HG03135 (cell line): ENCODE data around the gene FRY.

Experiments
- ATAC-seq: cut with Tn5 transposase; IDR thresholded peaks from one replicate; pipeline ENCODE4 v1.9.1; 2021; ENCODE audit warnings: mild to moderate bottlenecking, moderate library complexity; ENCODE audit not compliant: unreplicated experiment

The FRY gene

GRCh38 chr13:32164622-32165268 lies 133.2 kb downstream of the FRY start:
- no peak for ATAC-seq

GRCh38 chr13:32165796-32166195 lies 134.2 kb downstream of the FRY start:
- ATAC-seq = no peak

DNA sequence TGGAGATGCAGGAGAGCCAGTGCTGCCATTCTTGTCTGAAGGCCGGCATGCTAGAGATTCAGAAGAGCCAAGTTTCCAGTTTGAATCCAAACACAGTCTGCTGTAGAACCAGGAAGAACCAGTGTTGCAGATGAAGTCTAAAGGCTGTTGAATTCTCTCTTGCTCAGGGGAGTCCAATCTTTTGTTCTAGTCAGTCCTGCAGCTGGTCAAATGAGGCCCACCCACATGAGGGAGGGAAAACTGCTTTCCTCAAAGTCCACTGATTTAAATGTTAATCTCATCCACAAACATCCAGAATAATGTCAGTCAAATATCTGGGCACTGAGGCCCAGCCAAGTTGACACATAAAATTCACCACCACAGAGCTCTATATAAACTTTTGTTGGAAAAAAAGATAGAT lies 136.6 kb downstream of the FRY start:
- ATAC-seq = no peak

DNA sequence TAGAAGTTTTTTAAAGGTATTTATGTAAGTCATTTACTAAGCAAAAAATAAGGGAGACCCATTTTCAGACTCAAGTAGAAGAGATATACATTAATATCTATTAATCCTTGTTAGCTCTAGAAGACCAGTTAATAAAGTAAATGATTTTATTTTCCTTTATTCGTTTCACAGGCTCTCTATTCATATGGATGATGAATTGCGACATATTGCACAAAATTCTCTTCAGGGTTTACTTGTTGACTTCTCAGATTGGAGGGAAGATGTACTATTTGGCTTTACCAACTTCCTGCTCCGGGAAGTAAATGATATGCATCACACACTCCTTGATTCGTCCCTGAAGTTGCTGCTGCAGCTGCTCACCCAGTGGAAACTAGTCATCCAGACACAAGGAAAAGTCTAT lies 139.3 kb downstream of the FRY start:
- ATAC-seq = no peak

- no peak for ATAC-seq
Measured at GRCh38 chr13:32173881-32174280, 142.3 kb downstream of the FRY start.

GRCh38 chr13:32174366-32174765 lies 142.8 kb downstream of the FRY start:
- no peak for ATAC-seq

GRCh38 chr13:32175307-32175706 lies 143.7 kb downstream of the FRY start:
- no peak for ATAC-seq

DNA sequence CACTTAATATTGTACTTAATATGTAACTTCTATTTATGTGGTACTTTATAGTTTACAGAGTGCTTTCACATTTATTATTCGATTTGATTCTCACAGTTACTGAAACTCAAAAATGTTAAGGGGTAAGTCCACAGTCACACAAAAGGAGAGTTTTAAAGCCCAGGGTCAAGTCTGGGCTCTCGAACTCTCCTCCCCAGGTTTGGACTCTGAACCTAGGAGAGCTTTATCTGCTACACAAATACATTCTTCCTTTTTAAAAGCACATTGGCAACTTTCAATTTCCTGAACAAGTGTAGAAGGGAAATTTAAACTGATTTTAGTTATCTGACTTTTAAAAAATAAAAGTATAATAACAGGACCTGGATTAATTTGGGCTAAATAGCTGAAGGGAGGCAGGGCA lies 144.4 kb downstream of the FRY start:
- no peak for ATAC-seq

DNA sequence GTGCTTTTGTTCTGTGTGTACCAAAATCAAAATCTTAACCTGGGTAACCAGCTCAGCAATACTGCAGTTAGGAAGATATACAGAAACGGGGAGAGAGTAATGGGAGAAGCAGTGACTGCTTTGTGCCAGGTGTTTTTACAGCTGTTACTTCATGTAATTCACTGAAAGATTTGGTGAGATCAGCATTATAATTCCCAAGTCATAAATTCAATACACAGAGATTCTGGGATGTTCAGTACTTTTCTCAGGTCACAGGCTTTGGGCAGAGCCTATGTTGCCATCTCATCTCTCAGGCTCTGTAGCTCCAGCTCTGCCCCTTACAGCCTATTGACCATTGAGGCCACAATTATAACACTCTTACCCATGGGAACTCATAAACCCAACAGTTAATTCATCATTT lies 145.1 kb downstream of the FRY start:
- no peak for ATAC-seq

- ATAC-seq = no peak
Measured at GRCh38 chr13:32178763-32179162, 147.2 kb downstream of the FRY start.

- no peak for ATAC-seq
Measured at GRCh38 chr13:32179708-32180107, 148.1 kb downstream of the FRY start.

- no peak for ATAC-seq
Measured at GRCh38 chr13:32187651-32188050, 156.1 kb downstream of the FRY start.

DNA sequence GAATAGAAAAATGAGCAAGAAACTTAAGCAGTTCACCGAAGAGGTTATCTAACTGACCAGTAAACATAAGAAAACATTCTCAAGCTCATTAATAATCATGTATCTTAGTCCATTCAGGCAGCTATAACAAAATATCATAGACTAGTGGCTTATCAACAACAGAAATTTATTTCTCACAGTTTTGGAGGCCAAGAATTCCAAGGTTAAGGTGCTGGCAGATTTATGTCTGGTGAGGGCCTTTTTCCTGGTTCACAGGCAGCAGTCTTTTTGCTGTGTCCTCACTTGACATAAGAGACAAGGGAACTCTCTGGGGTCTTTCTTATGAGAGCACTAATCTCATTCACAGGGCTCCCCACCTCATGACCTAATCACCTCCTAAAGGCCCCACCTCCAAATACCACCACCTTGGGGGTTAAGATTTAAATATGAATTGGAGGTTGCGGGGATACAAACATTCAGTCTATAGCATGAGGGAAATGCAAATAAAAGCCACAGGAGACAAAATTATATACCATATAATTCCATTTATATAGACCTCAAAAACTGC lies 160.0 kb downstream of the FRY start:
- no peak for ATAC-seq

DNA sequence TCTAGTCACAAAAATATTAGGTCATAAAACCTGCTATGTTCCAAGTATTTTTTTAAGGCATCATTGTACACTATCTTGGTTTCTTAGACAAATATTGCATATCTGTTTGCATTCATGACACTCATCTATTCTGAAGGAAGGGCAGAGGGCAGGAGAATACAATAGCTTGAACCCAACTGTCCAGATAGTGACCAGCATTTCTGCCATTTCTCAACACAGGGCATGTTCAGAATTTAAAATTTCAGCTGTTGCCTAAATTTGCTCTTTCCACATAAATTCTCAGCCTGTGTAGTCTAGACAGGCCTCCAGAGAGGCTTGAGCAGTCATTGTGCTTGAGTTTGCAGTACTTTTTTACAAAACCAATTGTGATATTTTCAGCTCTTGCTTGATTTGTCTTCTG lies 164.1 kb downstream of the FRY start:
- no peak for ATAC-seq

DNA sequence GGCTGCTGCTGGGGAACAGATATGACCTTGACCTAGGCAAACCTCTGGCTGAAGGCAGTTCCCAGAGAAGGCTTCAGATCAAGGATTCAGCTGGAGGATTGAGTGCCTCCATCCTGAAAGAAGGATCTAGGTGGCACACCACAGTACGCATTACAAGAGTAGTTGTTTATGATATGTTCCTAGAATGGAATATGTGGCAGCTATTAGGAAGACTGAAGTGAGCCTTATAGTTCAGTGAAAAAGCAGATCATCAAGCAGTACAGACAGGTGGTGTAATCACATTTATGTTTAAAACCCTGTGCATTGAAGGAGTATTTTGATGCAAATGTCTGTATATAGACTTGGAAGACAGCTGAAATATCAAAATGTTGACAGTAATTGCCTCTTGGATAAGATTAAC lies 167.6 kb downstream of the FRY start:
- no peak for ATAC-seq

GRCh38 chr13:32200741-32201140 lies 169.2 kb downstream of the FRY start:
- no peak for ATAC-seq

- ATAC-seq = no peak
Measured at GRCh38 chr13:32201809-32202208, 170.2 kb downstream of the FRY start.

DNA sequence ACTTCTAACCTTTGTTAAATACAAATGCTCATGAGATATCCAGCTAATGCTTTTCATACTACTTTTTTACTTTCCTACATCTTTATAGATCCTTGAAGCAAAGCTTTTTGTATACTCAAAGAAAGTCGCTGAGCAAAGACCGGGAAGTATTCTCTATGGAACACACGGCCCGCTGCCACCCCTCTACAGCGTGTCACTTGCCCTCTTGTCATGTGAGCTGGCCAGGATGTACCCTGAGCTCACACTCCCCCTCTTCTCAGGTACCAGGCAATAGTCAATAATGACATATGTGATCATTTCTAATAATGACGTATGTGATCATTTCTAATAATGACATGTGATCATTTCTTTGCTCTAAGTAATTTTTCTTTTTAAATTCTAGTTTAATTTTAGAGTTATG lies 170.7 kb downstream of the FRY start:
- no peak for ATAC-seq

DNA sequence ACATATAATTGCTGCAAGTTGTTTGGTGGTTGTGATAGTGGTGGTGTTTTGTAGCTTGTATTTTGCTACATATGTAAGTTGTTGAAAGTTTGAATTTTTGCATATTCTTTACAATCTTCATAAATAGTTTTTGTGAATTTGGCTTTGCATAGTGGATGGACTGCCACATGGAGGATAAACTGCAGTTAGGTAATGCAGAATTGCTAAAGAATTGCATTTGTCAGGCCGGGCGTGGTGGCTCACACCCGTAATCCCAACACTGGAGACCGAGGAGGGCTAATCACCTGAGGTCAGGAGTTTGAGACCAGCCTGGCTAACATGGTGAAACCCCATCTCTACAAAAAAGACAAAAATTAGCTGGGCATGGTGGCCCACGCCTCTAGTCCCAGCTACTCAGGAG lies 171.6 kb downstream of the FRY start:
- no peak for ATAC-seq

DNA sequence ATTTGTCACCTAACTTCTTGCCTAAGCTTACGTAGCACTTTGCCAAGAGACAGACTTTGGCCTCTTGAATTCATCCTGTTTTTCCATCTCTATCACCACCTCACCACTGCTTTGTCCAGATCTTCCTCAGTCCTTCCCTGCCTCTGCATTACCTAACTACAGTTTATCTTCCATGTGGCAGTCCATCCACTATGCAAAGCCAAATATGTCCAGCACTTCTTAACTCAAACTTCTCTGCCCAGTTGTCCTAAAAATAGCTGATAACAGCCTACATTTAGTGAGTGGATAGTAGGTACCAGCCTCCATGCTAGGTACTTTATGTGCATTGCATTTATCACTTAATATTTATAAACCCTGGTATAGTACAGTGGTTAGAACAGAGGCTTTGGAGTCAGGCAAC lies 172.2 kb downstream of the FRY start:
- no peak for ATAC-seq

DNA sequence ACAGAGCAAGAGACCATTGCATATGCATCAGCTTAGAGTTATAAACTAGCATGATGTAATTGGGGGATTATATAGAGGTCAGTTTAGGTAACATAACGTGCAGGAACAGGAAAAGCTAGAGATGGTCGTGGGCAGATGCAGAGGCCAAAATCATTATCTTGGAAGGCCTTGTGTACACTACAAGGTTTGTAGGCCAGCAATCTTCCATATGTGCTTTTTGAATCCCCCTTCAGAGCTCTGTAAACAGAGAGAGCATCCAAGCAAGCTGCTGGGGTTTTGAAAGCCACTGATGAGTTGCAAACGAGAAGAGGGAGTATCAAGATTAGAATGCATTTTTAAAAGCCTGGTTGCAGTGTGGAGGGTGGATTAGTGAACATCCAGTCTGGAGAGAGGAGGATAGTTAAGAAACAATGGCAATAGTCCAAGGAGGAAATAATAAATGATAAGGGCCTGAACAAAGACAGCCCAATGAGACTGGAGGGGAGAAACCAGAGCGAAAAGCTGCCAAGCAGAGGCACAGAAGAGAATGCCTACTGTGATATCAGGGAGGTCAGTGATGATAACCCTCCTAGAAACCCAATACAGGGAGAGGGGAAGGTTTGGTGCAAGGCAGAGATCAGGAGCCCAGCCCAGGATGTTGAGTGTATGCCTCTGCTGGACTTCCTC lies 174.0 kb downstream of the FRY start:
- no peak for ATAC-seq

DNA sequence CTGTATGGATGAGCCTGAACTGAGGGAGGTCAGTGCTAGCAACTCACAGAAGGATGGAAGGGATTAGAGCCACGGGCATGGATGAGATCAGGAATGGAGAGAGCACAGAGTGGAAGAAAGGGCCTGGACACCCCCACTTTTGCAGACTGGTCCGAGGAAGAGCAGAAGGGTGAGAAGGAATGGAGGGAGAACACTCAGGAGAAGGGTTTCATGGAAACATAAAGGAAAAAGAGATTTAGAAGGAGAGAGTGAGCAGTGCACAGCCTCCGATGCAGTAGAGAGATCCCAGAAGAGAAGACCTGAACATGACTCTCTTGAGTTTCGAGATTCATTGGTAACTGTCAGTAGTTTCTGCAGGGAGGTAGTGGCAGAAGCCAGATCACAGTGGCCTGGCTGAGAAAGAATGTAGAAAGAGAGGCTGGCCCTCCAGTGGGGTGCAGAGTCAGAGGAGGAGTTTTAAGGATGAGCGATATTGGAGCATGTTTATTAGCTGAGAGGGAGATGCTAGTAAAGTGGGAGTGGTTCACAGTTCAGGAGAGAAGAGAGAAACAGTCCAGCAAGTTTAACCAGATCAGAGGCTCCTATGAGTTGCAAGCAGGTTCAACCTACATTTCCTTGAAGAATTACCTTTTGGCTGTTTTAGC lies 174.6 kb downstream of the FRY start:
- ATAC-seq = no peak
